ENCODE data around the gene C2orf76. TPM values are rescaled to one million over a fixed set of nuclear protein-coding genes. Genes with fewer than 3 reads are reported as not detected.
"Not testable (repeated sequence)": the region's sequence is repeated elsewhere in the genome, so short reads cannot be mapped to it uniquely, and the experiment has no call there.

C2orf76 gene
- polyA plus RNA-seq (ENCODE audit: insufficient read length): 5.8 TPM

DNA sequence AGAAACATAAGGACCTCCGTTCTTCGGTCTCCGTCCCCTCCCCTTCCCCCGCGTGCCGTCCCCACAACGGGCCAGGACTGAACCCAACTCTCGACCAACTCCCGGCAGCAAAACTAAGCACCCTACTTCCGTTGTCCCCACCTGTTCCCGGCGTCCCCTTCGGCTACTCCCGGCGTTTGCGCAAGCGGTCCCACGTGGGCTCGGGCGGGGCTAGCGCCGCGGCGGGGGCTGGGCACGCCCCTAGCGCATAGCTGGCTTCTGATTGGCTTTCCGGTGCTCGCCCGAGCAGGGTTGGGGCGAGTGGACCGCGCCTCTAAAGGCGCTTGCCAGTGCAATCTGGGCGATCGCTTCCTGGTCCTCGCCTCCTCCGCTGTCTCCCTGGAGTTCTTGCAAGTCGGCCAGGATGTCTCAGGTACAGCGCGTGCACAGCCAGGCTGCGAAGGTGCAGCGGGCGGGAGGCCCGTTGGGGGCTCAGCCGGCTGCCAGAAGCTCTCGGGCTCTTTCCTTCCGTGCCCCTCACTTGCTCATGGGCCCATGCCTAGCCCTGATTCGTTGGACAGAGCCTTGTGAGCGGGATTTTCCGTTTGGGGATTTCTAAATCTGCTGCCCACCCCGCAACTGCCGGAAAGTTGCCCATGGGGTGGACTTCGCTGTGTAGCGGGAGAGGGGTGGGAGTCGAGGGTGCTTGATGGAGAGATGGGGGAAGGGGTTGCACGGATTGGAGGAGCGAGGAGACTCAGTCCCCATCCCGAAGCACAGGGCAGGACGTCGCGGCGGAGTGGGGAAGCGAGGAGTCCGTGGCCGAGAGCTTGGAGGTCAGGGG is at the start of gene C2orf76, which contains the start of gene DBI:
C2orf76 (minus strand) TSS at position 186 of the 823 bp plus-strand sequence. CDS start 26,875 bp downstream, outside the sequence.
DBI (plus strand) TSS at position 329 of the 823 bp plus-strand sequence; CDS start at position 404, 75 bp downstream.
- DNase-seq (ENCODE audit: low read depth): peak; percentile 89

DNA sequence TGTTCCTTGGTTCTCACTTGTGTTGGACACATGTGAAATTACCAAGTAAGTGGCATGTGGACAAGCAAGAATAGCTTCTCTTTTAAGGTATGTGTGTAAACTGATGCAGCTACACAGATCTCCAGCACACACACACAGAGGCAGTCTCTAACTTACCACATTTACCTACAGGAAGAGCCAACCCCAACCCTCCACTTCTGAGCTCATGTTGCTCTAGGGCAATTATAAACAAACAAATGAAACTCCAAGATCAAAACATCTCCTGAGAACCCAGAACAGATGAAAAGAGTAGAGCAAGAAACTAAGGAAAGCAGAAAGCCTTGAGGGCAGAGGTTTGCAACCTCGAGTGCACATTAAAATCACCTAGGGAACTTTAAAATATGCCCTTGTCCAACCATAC is 49.0 kb upstream of the C2orf76 start:
- no peak for DNase-seq (ENCODE audit: low read depth)

DNA sequence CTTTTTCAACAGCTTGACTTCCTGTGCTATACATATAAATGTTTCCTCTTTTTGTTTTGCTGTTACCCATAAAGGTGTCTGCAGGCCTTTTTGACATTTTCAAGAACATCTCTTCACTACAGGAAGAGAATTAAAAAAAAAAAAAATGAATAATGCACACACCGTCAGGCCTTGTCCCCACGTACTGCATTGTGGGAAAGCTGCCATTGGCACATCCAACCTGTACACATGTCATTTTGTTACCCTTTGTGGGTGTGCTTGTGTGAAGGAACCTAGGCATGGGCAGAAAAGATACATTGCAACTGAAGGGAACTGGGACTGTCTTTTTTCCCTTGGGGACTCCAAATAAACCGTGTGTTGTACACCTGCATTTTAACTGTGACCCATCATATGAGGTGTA is 48.3 kb upstream of the C2orf76 start:
- DNase-seq (ENCODE audit: low read depth): no peak

- no peak for DNase-seq (ENCODE audit: low read depth)
Observed at GRCh38 chr2:119409506-119409905, 42.9 kb upstream of the C2orf76 start.

DNA sequence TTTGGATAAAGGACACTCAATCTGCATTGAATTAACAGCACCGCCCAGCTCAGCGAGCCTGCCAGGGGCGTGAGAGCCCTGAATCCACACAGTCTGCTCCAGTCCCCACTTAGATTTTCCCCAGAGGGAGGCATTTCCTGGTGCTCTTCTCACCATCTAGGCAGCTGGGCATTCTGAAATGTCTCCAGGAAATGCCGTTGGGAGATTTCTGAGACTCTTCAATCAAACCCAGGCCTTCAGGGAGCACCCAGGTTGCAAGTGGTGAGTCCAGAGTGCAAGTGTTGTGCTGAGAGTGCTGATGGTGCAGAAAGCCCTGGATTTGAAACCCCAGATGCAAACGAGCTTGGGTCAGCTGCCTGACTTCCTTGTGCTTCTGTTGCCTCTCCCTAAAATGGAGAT is 41.6 kb upstream of the C2orf76 start:
- DNase-seq (ENCODE audit: low read depth): no peak

GRCh38 chr2:119407430-119408220 is 41.0 kb upstream of the C2orf76 start:
- no peak for DNase-seq (ENCODE audit: low read depth)

GRCh38 chr2:119405151-119405550 is 38.5 kb upstream of the C2orf76 start:
- no peak for DNase-seq (ENCODE audit: low read depth)

- DNase-seq (ENCODE audit: low read depth): not testable (repeated sequence)
Observed at GRCh38 chr2:119403618-119404017, 37.0 kb upstream of the C2orf76 start.

GRCh38 chr2:119402645-119403560 is 36.3 kb upstream of the C2orf76 start:
- no peak for DNase-seq (ENCODE audit: low read depth)

DNA sequence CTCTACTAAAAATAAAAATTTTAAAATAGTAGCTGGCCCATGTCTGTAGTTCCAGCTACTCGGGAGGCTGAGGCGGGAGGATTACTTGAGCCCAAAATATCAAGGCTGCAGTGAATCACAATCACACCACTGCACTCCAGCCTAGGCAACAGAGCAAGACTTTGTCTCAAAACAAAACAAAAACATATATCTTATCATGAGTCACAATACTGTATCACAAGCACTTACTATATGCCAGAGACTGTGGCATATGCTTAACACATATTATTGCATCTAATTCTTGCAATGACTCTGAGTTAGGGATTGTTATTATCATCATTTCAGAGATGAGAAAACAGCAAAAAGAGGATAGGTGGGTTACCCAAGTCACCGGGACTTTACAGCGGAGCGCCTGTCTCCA is 35.5 kb upstream of the C2orf76 start:
- DNase-seq (ENCODE audit: low read depth): no peak

- DNase-seq (ENCODE audit: low read depth): no peak
Observed at GRCh38 chr2:119397196-119397595, 30.6 kb upstream of the C2orf76 start.

DNA sequence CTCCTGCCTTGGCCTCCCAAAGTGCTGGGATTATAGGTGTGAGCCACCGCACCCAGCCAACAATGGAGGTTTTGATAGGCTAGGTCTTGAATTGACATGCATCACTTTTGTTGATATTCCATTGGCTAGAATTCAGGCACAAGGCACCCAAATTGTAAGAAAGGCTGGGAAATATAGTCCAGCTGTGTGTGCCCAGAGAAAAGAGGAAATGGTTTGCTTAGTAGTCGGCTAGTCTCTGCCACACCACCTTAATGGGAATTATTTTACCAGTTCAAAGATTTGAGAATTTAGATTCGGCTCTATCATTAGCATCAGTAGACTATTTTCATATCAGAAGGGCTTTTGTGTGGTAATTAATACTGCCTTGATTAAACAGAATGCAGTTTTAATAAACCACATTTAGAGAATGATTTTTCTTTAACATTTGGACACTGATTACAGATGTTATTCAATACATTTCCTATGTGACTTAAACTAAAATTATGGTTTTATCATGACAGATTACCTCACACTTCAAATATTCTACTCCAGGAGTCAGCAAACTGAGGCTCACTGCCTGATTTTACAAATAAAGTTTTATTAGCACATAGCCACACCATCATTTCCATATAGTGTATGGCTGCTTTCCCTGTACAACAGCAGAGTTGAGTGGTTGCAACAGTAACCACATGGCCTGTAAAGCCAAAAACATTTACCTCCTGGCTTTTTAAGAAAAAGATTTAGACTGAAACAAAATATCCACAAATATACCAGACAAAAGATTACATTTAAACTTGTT is 27.5 kb upstream of the C2orf76 start:
- DNase-seq (ENCODE audit: low read depth): no peak

GRCh38 chr2:119389615-119390306 is 23.1 kb upstream of the C2orf76 start:
- no peak for DNase-seq (ENCODE audit: low read depth)

GRCh38 chr2:119387381-119388129 is 20.9 kb upstream of the C2orf76 start:
- peak; percentile 62 for DNase-seq (ENCODE audit: low read depth)

DNA sequence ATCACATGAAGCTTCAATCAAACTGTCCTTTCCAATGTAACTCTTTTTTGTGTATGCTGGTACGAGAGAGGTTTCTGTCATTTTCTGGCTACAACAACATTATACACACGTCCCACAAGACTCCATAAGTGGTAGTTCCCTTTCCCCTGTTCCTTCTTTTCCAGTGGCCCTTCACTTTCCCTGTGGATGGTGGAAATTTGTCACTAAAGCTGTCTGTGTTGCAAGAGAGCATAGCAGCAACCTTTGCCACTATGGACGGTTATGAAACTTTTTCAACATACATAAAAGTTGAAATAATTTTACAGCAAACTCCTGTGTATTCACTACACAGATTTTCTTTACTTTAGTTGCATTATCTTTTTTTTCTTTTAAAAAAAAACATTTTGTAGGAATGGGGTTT is 18.8 kb upstream of the C2orf76 start:
- no peak for DNase-seq (ENCODE audit: low read depth)

DNA sequence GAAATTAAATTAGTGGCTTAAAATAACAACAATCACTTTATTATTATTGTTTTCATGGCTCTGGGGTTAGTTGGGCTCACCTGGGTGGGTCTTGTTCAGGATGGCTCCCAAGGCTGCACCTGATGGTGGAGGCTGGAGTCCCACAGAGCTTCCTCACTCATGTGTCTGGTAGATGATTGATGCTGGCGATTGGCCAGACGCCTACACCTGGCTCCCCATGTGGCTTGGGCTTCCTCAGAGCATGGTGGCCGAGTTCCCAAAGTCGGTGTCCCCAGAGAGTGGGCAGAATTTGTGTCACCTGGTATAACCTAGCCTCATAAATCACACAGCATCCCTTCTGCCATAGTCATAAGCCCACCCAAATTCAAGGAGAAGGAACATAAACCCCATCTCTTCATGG is 18.3 kb upstream of the C2orf76 start:
- DNase-seq (ENCODE audit: low read depth): no peak

DNA sequence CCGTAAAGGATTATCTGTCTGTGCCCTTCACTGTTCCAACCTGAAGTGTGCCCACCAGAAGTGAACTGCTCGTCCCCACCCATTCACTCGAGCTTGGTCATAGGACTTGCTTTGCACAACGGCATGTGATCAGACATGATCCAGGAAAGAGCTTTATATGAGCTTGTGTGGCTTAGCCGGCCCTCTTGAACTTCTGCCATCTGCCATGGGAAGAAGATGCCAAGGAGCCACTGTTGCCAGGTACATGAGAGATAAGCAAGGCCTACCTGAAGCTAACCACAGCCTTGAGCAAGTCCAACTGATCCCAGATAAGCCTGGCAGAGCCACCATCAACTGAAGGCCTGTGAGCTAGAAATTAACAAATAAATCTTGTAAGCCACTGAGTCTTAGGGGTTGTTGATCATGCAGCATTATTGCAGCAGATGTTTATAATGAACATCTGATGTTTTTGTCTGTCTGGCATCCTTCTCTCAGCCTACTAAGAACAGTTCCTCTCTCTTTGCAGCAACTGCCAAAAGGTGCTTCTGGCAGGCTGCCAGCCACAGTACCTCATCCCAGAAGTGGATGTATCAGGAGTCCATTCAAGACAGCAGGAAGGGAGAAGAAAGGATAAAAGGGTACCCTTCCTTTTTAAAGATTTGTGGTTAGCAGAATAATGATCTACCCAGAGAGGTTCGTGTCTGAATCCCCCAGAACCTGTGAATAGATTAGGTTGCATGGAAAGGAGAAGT is 16.9 kb upstream of the C2orf76 start:
- no peak for DNase-seq (ENCODE audit: low read depth)

DNA sequence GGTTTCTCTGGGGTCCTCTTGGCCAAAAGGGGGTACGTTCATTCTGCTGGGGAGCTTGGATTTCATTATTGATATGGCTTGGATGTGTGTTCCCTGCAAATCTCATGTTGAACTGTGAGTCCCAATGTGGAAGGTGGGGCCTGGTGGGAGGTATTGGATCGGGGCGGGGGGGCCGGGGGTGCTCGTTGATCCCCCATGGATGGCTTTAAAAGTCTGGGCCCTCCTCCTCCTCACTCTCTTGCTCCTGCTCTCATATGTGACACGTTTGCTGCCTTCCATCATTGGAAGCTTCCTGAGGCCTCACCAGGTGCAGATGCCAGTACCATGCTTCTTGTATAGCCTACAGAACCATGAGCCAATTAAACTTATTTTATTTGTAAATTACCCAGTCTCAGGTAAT is 11.9 kb upstream of the C2orf76 start:
- no peak for DNase-seq (ENCODE audit: low read depth)

- DNase-seq (ENCODE audit: low read depth): no peak
Observed at GRCh38 chr2:119377993-119378345, 11.3 kb upstream of the C2orf76 start.
